Keratinocyte (primary cell): ENCODE data around the gene INKA2. TPM values are rescaled to one million over a fixed set of nuclear protein-coding genes. Genes with fewer than 3 reads are reported as not detected.

Source experiments
- DNase-seq: peaks from one replicate; pipeline ENCODE4 v3.0.0-alpha.2; 2011; ENCODE audit warnings: low read depth, missing footprints, low spot score
- FAIRE-seq: peaks from 2 replicates; lab custom pipeline; 2011; peaks lifted over from hg19 to GRCh38; lab: Jason Lieb, UNC
- H2AFZ ChIP-seq: 2 replicates; pipeline ENCODE4 v1.6.0; 2012; ENCODE audit warnings: low read length, control low read depth, inconsistent platforms; ENCODE audit not compliant: control insufficient read depth
- H3K27ac ChIP-seq: 2 replicates; pipeline ENCODE4 v1.5.1; 2011; ENCODE audit warnings: low read length; ENCODE audit not compliant: control insufficient read depth, insufficient read depth
- H3K27me3 ChIP-seq: 3 replicates; pipeline ENCODE4 v1.6.0; 2011; ENCODE audit warnings: low read length; ENCODE audit not compliant: control insufficient read depth, insufficient read depth; ENCODE audit errors: extremely low read depth
- H3K36me3 ChIP-seq, 2 experiments: 2 replicates in 1 of 2; 3 replicates in 1 of 2; pipeline ENCODE4 v1.5.1; 2011; ENCODE audit warnings: low read length in 2 of 2, mild to moderate bottlenecking in 1 of 2; ENCODE audit not compliant: control insufficient read depth in 2 of 2, insufficient read depth in 2 of 2; ENCODE audit errors: extremely low read depth in 1 of 2
- H3K4me1 ChIP-seq: 3 replicates; pipeline ENCODE4 v1.5.1; 2011; ENCODE audit warnings: low read length; ENCODE audit not compliant: control insufficient read depth, insufficient read depth; ENCODE audit errors: extremely low read depth
- H3K4me2 ChIP-seq: 3 replicates; pipeline ENCODE4 v1.6.0; 2011; ENCODE audit warnings: low read depth, low read length; ENCODE audit not compliant: control insufficient read depth, insufficient read depth; ENCODE audit errors: extremely low read depth
- H3K4me3 ChIP-seq, 3 experiments: fragments of 200-600 bp in 1 of 3; sonication (generic) in 1 of 3; 2 replicates in 2 of 3; 3 replicates in 1 of 3; pipeline ENCODE4 v1.5.1; 2011 to 2016; ENCODE audit warnings: low read length in 3 of 3, mild to moderate bottlenecking in 3 of 3, control low read depth in 2 of 3, inconsistent platforms in 1 of 3, low read depth in 1 of 3, mixed read lengths in 1 of 3, mixed run types in 1 of 3, moderate library complexity in 1 of 3; ENCODE audit not compliant: control insufficient read depth in 2 of 3, insufficient read depth in 2 of 3; ENCODE audit errors: extremely low read depth in 1 of 3
- H3K79me2 ChIP-seq: 2 replicates; pipeline ENCODE4 v1.6.0; 2012; ENCODE audit warnings: low read length; ENCODE audit not compliant: control insufficient read depth, insufficient read depth
- H3K9ac ChIP-seq: 3 replicates; pipeline ENCODE4 v1.6.0; 2011; ENCODE audit warnings: low read length; ENCODE audit not compliant: control insufficient read depth, insufficient read depth; ENCODE audit errors: extremely low read depth
- H3K9me1 ChIP-seq: 3 replicates; pipeline ENCODE4 v1.6.0; 2011; ENCODE audit warnings: low read length; ENCODE audit not compliant: control insufficient read depth, insufficient read depth; ENCODE audit errors: extremely low read depth
- H3K9me3 ChIP-seq: 2 replicates; pipeline ENCODE4 v1.5.1; 2012; ENCODE audit warnings: low read depth, low read length; ENCODE audit not compliant: control insufficient read depth
- H4K20me1 ChIP-seq: 3 replicates; pipeline ENCODE4 v1.6.0; 2011; ENCODE audit warnings: low read length; ENCODE audit not compliant: control insufficient read depth, insufficient read depth; ENCODE audit errors: extremely low read depth
- EZH2 ChIP-seq: IDR thresholded peaks from one replicate; pipeline ENCODE4 v1.6.1; 2012; ENCODE audit warnings: inconsistent platforms, mild to moderate bottlenecking, low read length, moderate library complexity
- dilution Hi-C: fragments of 300-500 bp; cut with MboI; formaldehyde crosslinking; loops from one replicate; pipeline ENCODE4 v1.7.0; 2020; ENCODE audit warnings: low sequenced_read_pairs; ENCODE audit not compliant: extremely low pct_ligation_motif_present
- polyA plus RNA-seq, 5 experiments: library from polyadenylated mRNA; depleted of rRNA in 3 of 5; stranded (reverse) in 3 of 5; stranded (forward) in 1 of 5; unstranded in 1 of 5; fragments of >200 nt; gene quantifications; 1 replicate in 1 of 5; 2 replicates in 3 of 5; 3 replicates in 1 of 5; pipeline versions ENCODE4 v1.2.1 to v1.2.3, GENCODE V29; 2011 to 2012; ENCODE audit warnings: missing spikeins in 2 of 5, low read depth in 1 of 5, low replicate concordance in 1 of 5
- TF ChIP-seq, protein P1 (sequence below), 3 experiments: IDR thresholded peaks in 1 of 3; conservative IDR thresholded peaks in 1 of 3; optimal IDR thresholded peaks in 1 of 3; 2 replicates in 2 of 3; 3 replicates in 1 of 3; pipeline versions ENCODE3 to v1.5.1; 2011; ENCODE audit warnings: low read length in 3 of 3, mild to moderate bottlenecking in 3 of 3, moderate library complexity in 2 of 3, control low read depth in 1 of 3, inconsistent platforms in 1 of 3; ENCODE audit not compliant: insufficient read depth in 2 of 3; ENCODE audit errors: extremely low read depth in 1 of 3

Gene INKA2
- polyA plus RNA-seq, 1 donor (not counting 4 experiments of a cell fraction or from before 2014, with no cell fraction given): 2.7 TPM

DNA sequence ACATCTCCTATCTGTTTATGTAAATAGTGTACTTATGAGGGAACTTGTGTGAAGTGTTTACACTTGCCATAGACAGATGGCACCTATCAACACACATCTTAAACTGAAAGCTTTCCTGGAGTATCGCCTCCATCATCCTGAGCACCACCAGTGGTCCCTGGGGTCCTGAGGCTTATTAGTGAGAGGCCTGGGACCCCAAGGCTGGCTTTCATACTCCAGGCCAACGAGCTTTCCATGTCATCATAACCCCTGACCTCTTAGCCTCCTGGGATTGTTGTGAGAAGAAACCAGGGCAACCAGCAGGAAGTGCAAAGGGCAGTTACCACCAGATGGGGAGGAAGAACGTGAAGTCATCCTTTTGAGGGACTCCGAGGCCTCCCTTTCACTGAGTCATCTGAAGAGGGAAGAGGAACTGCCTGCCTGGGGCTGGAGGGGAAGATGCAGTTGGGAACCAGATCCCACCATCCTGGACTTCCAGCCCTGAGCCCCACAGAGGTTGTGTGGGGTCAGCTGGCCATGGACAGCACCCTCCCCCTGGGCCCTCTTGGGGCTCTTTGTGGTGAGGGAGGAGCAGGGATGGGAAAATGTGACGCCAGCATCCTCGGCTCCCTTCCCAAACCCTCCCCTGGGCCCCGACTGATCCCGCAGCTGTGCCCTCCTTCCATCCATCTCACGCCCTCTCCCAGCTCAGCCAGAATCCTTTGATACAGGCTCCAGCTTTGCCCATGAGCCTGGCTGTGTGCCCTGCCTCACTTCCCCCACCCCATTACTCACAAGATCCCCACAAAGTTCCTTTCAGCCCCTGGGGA, 5.8 kb downstream of the INKA2 start:
- H3K4me2 ChIP-seq: peak overlapping the region; percentile 17
- no peaks in the 10 kb centered on the region for H3K27me3 ChIP-seq
- H3K4me3 ChIP-seq: no peak overlapping the region
- H3K79me2 ChIP-seq: no peaks in the 10 kb centered on the region
- peak; percentile 29 for FAIRE-seq
- H3K4me1 ChIP-seq: peaks cover 20% of the 10 kb centered on the region
- dilution Hi-C loops: no loop called here
- H4K20me1 ChIP-seq: no peaks in the 10 kb centered on the region
- no peak overlapping the region for H2AFZ ChIP-seq
- H3K36me3 ChIP-seq: no peaks in the 10 kb centered on the region
- TF ChIP-seq EZH2: no peak
- TF ChIP-seq, protein P1, sequence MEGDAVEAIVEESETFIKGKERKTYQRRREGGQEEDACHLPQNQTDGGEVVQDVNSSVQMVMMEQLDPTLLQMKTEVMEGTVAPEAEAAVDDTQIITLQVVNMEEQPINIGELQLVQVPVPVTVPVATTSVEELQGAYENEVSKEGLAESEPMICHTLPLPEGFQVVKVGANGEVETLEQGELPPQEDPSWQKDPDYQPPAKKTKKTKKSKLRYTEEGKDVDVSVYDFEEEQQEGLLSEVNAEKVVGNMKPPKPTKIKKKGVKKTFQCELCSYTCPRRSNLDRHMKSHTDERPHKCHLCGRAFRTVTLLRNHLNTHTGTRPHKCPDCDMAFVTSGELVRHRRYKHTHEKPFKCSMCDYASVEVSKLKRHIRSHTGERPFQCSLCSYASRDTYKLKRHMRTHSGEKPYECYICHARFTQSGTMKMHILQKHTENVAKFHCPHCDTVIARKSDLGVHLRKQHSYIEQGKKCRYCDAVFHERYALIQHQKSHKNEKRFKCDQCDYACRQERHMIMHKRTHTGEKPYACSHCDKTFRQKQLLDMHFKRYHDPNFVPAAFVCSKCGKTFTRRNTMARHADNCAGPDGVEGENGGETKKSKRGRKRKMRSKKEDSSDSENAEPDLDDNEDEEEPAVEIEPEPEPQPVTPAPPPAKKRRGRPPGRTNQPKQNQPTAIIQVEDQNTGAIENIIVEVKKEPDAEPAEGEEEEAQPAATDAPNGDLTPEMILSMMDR (optimal IDR thresholded peaks at IDR 0.05 in 1 of 3, IDR thresholded peaks at IDR 0.05 in 1 of 3, conservative IDR thresholded peaks at IDR 0.05 in 1 of 3; ENCODE audit: extremely low read depth in 1 of 3, insufficient read depth in 2 of 3, low read length in 3 of 3): no peak
- no peaks in the 10 kb centered on the region for H3K9me3 ChIP-seq
- DNase-seq: no peak
- H3K9ac ChIP-seq: no peak overlapping the region
- H3K9me1 ChIP-seq: no peaks in the 10 kb centered on the region
- H3K27ac ChIP-seq: no peak overlapping the region

DNA sequence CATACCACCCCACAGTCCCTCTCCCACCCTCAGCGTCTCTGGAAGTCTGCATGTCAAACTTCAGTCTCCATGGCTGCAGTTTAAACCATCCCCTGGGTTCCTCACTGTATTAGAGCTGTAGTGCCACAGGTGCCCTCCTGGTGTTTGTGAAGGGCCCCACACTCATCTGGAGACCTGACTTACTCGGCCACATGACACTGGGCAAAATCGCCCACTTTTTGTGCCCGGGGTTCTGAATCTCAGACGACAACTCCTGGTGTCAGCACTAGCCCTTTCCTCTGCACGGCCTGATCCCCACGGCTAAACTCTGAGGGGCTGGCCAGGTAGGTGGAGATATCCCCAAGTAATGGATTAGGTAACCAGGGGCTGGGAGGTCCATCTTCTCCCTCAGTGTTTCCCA, 6.5 kb downstream of the INKA2 start:
- Histone ChIP-seq H4K20me1 (no peaks in the 10 kb centered on the region), H3K4me3 (no peak overlapping the region), H3K4me1 (peaks cover 14% of the 10 kb centered on the region), H3K4me2 (no peak overlapping the region), H3K27me3 (no peaks in the 10 kb centered on the region), H3K79me2 (no peaks in the 10 kb centered on the region), H3K27ac (no peak overlapping the region), H3K9me1 (no peaks in the 10 kb centered on the region), H3K9ac (no peak overlapping the region), H2AFZ (no peak overlapping the region), H3K36me3 (no peaks in the 10 kb centered on the region), H3K9me3 (no peaks in the 10 kb centered on the region)
- TF ChIP-seq, protein P1 (optimal IDR thresholded peaks at IDR 0.05 in 1 of 3, IDR thresholded peaks at IDR 0.05 in 1 of 3, conservative IDR thresholded peaks at IDR 0.05 in 1 of 3; ENCODE audit: extremely low read depth in 1 of 3, insufficient read depth in 2 of 3, low read length in 3 of 3): no peak
- no peak for TF ChIP-seq EZH2
- DNase-seq: no peak
- no peak for FAIRE-seq
- dilution Hi-C loops: no loop called here
